Liver (tissue), 9 donors: ENCODE measurements around the gene PHACTR4. TPM values are rescaled to one million over a fixed set of nuclear protein-coding genes. Genes with fewer than 3 reads are reported as not detected.
"Not testable (repeated sequence)": the region's sequence is repeated elsewhere in the genome, so short reads cannot be mapped to it uniquely, and the experiment has no call there.

ENCODE experiments used
- DNase-seq: peaks from one replicate; pipeline ENCODE4 v3.0.0-alpha.2; 2017; ENCODE audit warnings: low spot score
- H3K27ac ChIP-seq, 2 donors: one replicate each; pipeline ENCODE4 v1.7.0; 2013; ENCODE audit warnings: inconsistent platforms in 2 of 2, low read length in 2 of 2, control low read depth in 1 of 2, low read depth in 1 of 2, mild to moderate bottlenecking in 1 of 2
- H3K27me3 ChIP-seq, 4 donors: one replicate each; pipeline versions ENCODE4 v1.6.1 to v1.7.0; 2013; ENCODE audit warnings: low read length in 3 of 4, inconsistent platforms in 1 of 4, mild to moderate bottlenecking in 1 of 4, moderate library complexity in 1 of 4; ENCODE audit not compliant: control insufficient read depth in 4 of 4, insufficient read depth in 4 of 4
- H3K36me3 ChIP-seq, 4 donors: one replicate each; pipeline versions ENCODE4 v1.6.1 to v1.7.0; 2013; ENCODE audit warnings: low read length in 3 of 4, mild to moderate bottlenecking in 3 of 4, low read depth in 1 of 4, moderate library complexity in 1 of 4; ENCODE audit not compliant: control insufficient read depth in 4 of 4, insufficient read depth in 3 of 4
- H3K4me1 ChIP-seq, 4 donors: one replicate each; pipeline versions ENCODE4 v1.6.1 to v1.7.0; 2013; ENCODE audit warnings: low read length in 3 of 4, mild to moderate bottlenecking in 3 of 4, moderate library complexity in 1 of 4; ENCODE audit not compliant: control insufficient read depth in 4 of 4, insufficient read depth in 4 of 4
- H3K4me3 ChIP-seq, 3 donors: one replicate each; pipeline versions ENCODE4 v1.6.1 to v1.7.0; 2013; ENCODE audit warnings: low read length in 3 of 3, control low read depth in 1 of 3, low read depth in 1 of 3, mild to moderate bottlenecking in 1 of 3
- H3K9ac ChIP-seq, 2 donors: one replicate each; pipeline ENCODE4 v1.7.0; 2013; ENCODE audit warnings: low read length in 2 of 2, mild to moderate bottlenecking in 2 of 2, moderate library complexity in 2 of 2, control low read depth in 1 of 2, low read depth in 1 of 2
- H3K9me3 ChIP-seq, 4 donors: one replicate each; pipeline versions ENCODE4 v1.6.1 to v1.7.0; 2013; ENCODE audit warnings: low read length in 3 of 4; ENCODE audit not compliant: control insufficient read depth in 4 of 4
- CTCF ChIP-seq: fragments of 150-350 bp; IDR thresholded peaks from 2 replicates; pipeline ENCODE4 v1.5.1; 2017; ENCODE audit warnings: improper control_type of control experiment, low read depth, low read length; ENCODE audit not compliant: missing input control
- EGR1 ChIP-seq, 2 donors: IDR thresholded peaks; 2 replicates each; pipeline ENCODE4 v1.6.1; 2016 to 2018; ENCODE audit warnings: antibody characterized with exemption in 2 of 2, low read depth in 2 of 2
- FOXA1 ChIP-seq: IDR thresholded peaks from 2 replicates; pipeline ENCODE4 v1.6.1; 2016; ENCODE audit warnings: antibody characterized with exemption
- FOXA2 ChIP-seq: IDR thresholded peaks from 2 replicates; pipeline ENCODE4 v1.6.1; 2016; ENCODE audit warnings: antibody characterized with exemption
- GABPA ChIP-seq, 2 donors: IDR thresholded peaks in 1 of 2; conservative IDR thresholded peaks in 1 of 2; 2 replicates each; pipeline ENCODE4 v1.6.1; 2016; ENCODE audit warnings: antibody characterized with exemption in 2 of 2, mild to moderate bottlenecking in 1 of 2, moderate library complexity in 1 of 2
- HNF4G ChIP-seq: IDR thresholded peaks from 2 replicates; pipeline ENCODE4 v1.6.1; 2016; ENCODE audit warnings: antibody characterized with exemption
- JUND ChIP-seq, 2 donors: IDR thresholded peaks; 2 replicates each; pipeline ENCODE4 v1.6.1; 2016; ENCODE audit warnings: antibody characterized with exemption in 2 of 2
- MAX ChIP-seq: IDR thresholded peaks from 2 replicates; pipeline ENCODE4 v1.6.1; 2016; ENCODE audit warnings: antibody characterized with exemption
- NR2F2 ChIP-seq: IDR thresholded peaks from 2 replicates; pipeline ENCODE4 v1.6.1; 2016; ENCODE audit warnings: antibody characterized with exemption
- RAD21 ChIP-seq, 2 donors: IDR thresholded peaks; 2 replicates each; pipeline ENCODE4 v1.6.1; 2016; ENCODE audit warnings: antibody characterized with exemption in 2 of 2, mild to moderate bottlenecking in 2 of 2
- RXRA ChIP-seq, 2 donors: IDR thresholded peaks; 2 replicates each; pipeline ENCODE4 v1.6.1; 2017 to 2018; ENCODE audit warnings: antibody characterized with exemption in 2 of 2, mild to moderate bottlenecking in 1 of 2
- SP1 ChIP-seq: IDR thresholded peaks from 2 replicates; pipeline ENCODE4 v1.6.1; 2018; ENCODE audit warnings: antibody characterized with exemption, mild to moderate bottlenecking
- TAF1 ChIP-seq: conservative IDR thresholded peaks from 2 replicates; pipeline ENCODE4 v1.6.1; 2016; ENCODE audit warnings: antibody characterized with exemption, mild to moderate bottlenecking
- YY1 ChIP-seq: IDR thresholded peaks from 2 replicates; pipeline ENCODE4 v1.6.1; 2016; ENCODE audit warnings: antibody characterized with exemption, mild to moderate bottlenecking
- ZBTB33 ChIP-seq: IDR thresholded peaks from 2 replicates; pipeline ENCODE4 v1.6.1; 2016; ENCODE audit warnings: antibody characterized with exemption
- WGBS: extraction: QIAGEN DNeasy Blood & Tissue Kit; methylation state at CpG from one replicate; pipeline ENCODE4 v1.1.7; 2013; 5-methylcytosine and 5-hydroxymethylcytosine counted together
- polyA plus RNA-seq, 2 donors: library from polyadenylated mRNA; stranded (reverse) in 1 of 2; unstranded in 1 of 2; fragments of 200-250 nt in 1 of 2; fragments of >200 nt in 1 of 2; fragmentation: Nextera tagmentation in 1 of 2; extraction: Ambion mirVana in 1 of 2; gene quantifications; one replicate each; pipeline versions ENCODE4 v1.2.1 to v1.2.3, GENCODE V29; 2013 to 2015
- total RNA-seq, 2 donors: library from RNA; depleted of rRNA; stranded (reverse); fragments of >200 nt; gene quantifications; one replicate each; pipeline ENCODE4 v1.2.3, GENCODE V29; 2014
- TF ChIP-seq, protein P1 (sequence below): IDR thresholded peaks from 2 replicates; pipeline ENCODE4 v1.6.1; 2016; ENCODE audit warnings: antibody characterized with exemption
- donor health status: healthy.
- donor health status: healthy.
- donor health status: healthy.
- donor health status: healthy.
- donor health status: healthy.

The PHACTR4 gene
- total and polyA plus RNA-seq, 4 donors: 8.9 to 22.6 (median 10.8) TPM

DNA sequence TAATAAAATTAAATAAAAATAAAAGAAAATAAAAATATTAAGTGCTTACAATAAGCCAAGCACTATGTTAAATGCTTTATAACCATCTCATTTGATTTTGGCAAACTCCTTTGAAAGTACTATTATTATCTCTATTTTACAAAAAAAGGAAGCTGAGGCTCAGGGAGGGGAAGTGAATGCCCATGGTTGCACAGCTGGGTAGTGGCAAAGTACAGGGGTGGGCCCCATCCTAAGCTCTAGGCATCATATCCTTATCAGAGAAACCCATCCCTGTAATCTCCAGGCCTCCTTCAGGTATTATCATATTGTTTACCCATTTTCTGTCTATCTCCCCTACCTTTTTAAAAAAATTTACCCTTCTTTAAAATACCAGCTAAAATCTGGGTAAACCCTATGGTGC lies 43.0 kb upstream of the PHACTR4 start:
- peaks cover 5 to 38% (median 24%) of the 10 kb centered on the region in 4 donors for H3K4me1 ChIP-seq
- no peak for TF ChIP-seq EGR1 (IDR thresholded peaks at IDR 0.05; ENCODE audit: low read depth in 2 of 2)
- no peak for TF ChIP-seq YY1
- TF ChIP-seq GABPA (IDR thresholded peaks at IDR 0.05 in 1 of 2, conservative IDR thresholded peaks at IDR 0.05 in 1 of 2): no peak
- no peak for TF ChIP-seq NR2F2
- TF ChIP-seq, protein P1, sequence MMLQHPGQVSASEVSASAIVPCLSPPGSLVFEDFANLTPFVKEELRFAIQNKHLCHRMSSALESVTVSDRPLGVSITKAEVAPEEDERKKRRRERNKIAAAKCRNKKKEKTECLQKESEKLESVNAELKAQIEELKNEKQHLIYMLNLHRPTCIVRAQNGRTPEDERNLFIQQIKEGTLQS: no peak
- no peak for TF ChIP-seq RXRA (IDR thresholded peaks at IDR 0.05)
- TF ChIP-seq SP1: no peak
- no peak for TF ChIP-seq FOXA1
- no peak for TF ChIP-seq JUND (IDR thresholded peaks at IDR 0.05)
- no peak for DNase-seq
- H3K27me3 ChIP-seq: no peaks in the 10 kb centered on the region
- peaks cover 0 to 3% (median 1%) of the 10 kb centered on the region in 4 donors for H3K36me3 ChIP-seq
- no peak overlapping the region for H3K27ac ChIP-seq
- H3K9me3 ChIP-seq: no peaks in the 10 kb centered on the region
- H3K9ac ChIP-seq: no peak overlapping the region
- no peak overlapping the region for H3K4me3 ChIP-seq

- TF ChIP-seq FOXA2 (no peak), FOXA1 (no peak), CTCF (no peak), RAD21 (IDR thresholded peaks at IDR 0.05) (no peak), MAX (no peak), TAF1 (no peak), ZBTB33 (no peak), HNF4G (no peak)
- 89% methylated on average over 3 of the region's 3 CpGs for WGBS
- Histone ChIP-seq H3K36me3 (peaks cover 1 to 6% (median 4%) of the 10 kb centered on the region in 4 donors), H3K27ac (no peak overlapping the region), H3K9me3 (no peaks in the 10 kb centered on the region), H3K27me3 (no peaks in the 10 kb centered on the region), H3K9ac (no peak overlapping the region), H3K4me3 (no peak overlapping the region), H3K4me1 (peaks cover 5 to 33% (median 20%) of the 10 kb centered on the region in 4 donors)
- no peak for DNase-seq
Observed at GRCh38 chr1:28326984-28327383, 42.6 kb upstream of the PHACTR4 start.

DNA sequence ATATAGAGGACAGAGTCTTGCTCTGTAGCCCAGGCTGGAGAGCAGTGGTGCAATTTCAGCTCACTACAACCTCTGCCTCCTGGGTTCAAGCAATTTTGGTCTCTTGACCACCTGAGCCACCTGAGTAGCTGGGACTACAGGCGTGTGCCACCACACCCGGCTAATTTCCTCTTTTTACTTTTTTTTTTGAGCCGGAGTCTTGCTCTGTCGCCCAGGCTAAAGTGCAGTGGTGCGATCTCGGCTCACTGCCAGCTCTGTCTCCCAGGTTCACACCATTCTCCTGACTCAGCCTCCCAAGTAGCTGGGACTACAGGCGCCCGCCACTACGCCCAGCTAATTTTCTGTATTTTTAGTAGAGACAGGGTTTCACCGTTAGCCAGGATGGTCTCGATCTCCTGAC lies 42.1 kb upstream of the PHACTR4 start:
- not testable (repeated sequence) for H3K27me3 ChIP-seq, DNase-seq, H3K9ac ChIP-seq, H3K4me3 ChIP-seq, H3K27ac ChIP-seq, H3K9me3 ChIP-seq
- Histone ChIP-seq H3K4me1 (peaks cover 3 to 29% (median 16%) of the 10 kb centered on the region in 4 donors), H3K36me3 (peaks cover 2 to 10% (median 7%) of the 10 kb centered on the region in 4 donors)
- 68% methylated on average over 11 of the region's 11 CpGs for WGBS
